Stimulated activated CD8-positive, alpha-beta memory T cell treated with anti-CD3 and anti-CD28 coated beads, Interleukin-12 subunit alpha, Interleukin-12 subunit beta, amount 100 ng/mL, for 24 hours (primary cell): Measurements from ENCODE around the gene CHST15.

ENCODE experiments used
- DNase-seq: peaks from one replicate; pipeline ENCODE4 v3.0.0-alpha.2; 2020; ENCODE audit errors: extremely low read depth

Gene CHST15

GRCh38 chr10:123998197-123999141 is 94.9 kb downstream of the CHST15 start:
- no peak for DNase-seq

- DNase-seq = no peak
Measured at GRCh38 chr10:123997486-123998196, 95.8 kb downstream of the CHST15 start.

- DNase-seq = no peak
Measured at GRCh38 chr10:123997013-123997412, 96.4 kb downstream of the CHST15 start.

- DNase-seq = no peak
Measured at GRCh38 chr10:123996302-123996701, 97.1 kb downstream of the CHST15 start.

- DNase-seq = no peak
Measured at GRCh38 chr10:123995461-123996131, 97.8 kb downstream of the CHST15 start.

GRCh38 chr10:123995082-123995460 is 98.3 kb downstream of the CHST15 start:
- DNase-seq = no peak

- DNase-seq = peak; percentile 47
Measured at GRCh38 chr10:123994417-123995081, 98.8 kb downstream of the CHST15 start.

- no peak for DNase-seq
Measured at GRCh38 chr10:123993534-123994416, 99.6 kb downstream of the CHST15 start.

GRCh38 chr10:123991611-123992570 is 101.5 kb downstream of the CHST15 start:
- no peak for DNase-seq

- DNase-seq = no peak
Measured at GRCh38 chr10:123990889-123991288, 102.5 kb downstream of the CHST15 start.

- DNase-seq = no peak
Measured at GRCh38 chr10:123988694-123989093, 104.7 kb downstream of the CHST15 start.

- no peak for DNase-seq
Measured at GRCh38 chr10:123986736-123987135, 106.7 kb downstream of the CHST15 start.

GRCh38 chr10:123974406-123974805 is 119.0 kb downstream of the CHST15 start:
- DNase-seq = no peak

- no peak for DNase-seq
Measured at GRCh38 chr10:123972481-123973401, 120.7 kb downstream of the CHST15 start.

- DNase-seq = no peak
Measured at GRCh38 chr10:123970927-123971286, 122.5 kb downstream of the CHST15 start.

- no peak for DNase-seq
Measured at GRCh38 chr10:123970207-123970926, 123.0 kb downstream of the CHST15 start.

GRCh38 chr10:123967626-123968243 is 125.7 kb downstream of the CHST15 start:
- no peak for DNase-seq

- no peak for DNase-seq
Measured at GRCh38 chr10:123966896-123967231, 126.5 kb downstream of the CHST15 start.
